DMS79 (cell line): ENCODE measurements around the gene RFWD3.
"Not testable (repeated sequence)": the region's sequence is repeated elsewhere in the genome, so short reads cannot be mapped to it uniquely, and the experiment has no call there.

Source experiments
- DNase-seq: peaks from one replicate; lab custom pipeline; 2025; lab: John Stamatoyannopoulos, UW

RFWD3 gene

GRCh38 chr16:74661064-74661463 is 5.6 kb downstream of the RFWD3 start:
- DNase-seq: no peak

GRCh38 chr16:74660383-74660782 is 6.3 kb downstream of the RFWD3 start:
- no peak for DNase-seq

GRCh38 chr16:74659041-74659440 is 7.6 kb downstream of the RFWD3 start:
- no peak for DNase-seq

- no peak for DNase-seq
These were observed 8.6 kb downstream of the RFWD3 start for GRCh38 chr16:74657870-74658642.

GRCh38 chr16:74654536-74655050 is 12.1 kb downstream of the RFWD3 start:
- DNase-seq: no peak

GRCh38 chr16:74652883-74653282 is 13.8 kb downstream of the RFWD3 start:
- DNase-seq: not testable (repeated sequence)

- DNase-seq: no peak
These were observed 14.4 kb downstream of the RFWD3 start for GRCh38 chr16:74652249-74652648.

- DNase-seq: no peak
These were observed 14.8 kb downstream of the RFWD3 start for GRCh38 chr16:74651841-74652240.

- DNase-seq: no peak
These were observed 15.6 kb downstream of the RFWD3 start for GRCh38 chr16:74650966-74651567.

- DNase-seq: no peak
These were observed 16.7 kb downstream of the RFWD3 start for GRCh38 chr16:74649839-74650504.

GRCh38 chr16:74641969-74642368 is 24.7 kb downstream of the RFWD3 start:
- no peak for DNase-seq

- no peak for DNase-seq
These were observed 28.8 kb downstream of the RFWD3 start for GRCh38 chr16:74637742-74638453.

- no peak for DNase-seq
These were observed 31.4 kb downstream of the RFWD3 start for GRCh38 chr16:74635303-74635702.

- DNase-seq: no peak
These were observed 33.0 kb downstream of the RFWD3 start for GRCh38 chr16:74633686-74634085.

GRCh38 chr16:74627506-74628220 is 39.0 kb downstream of the RFWD3 start:
- DNase-seq: no peak

GRCh38 chr16:74626741-74627416 is 39.8 kb downstream of the RFWD3 start:
- no peak for DNase-seq

- DNase-seq: no peak
These were observed 41.0 kb downstream of the RFWD3 start for GRCh38 chr16:74625500-74626350.

- no peak for DNase-seq
These were observed 42.8 kb downstream of the RFWD3 start for GRCh38 chr16:74623839-74624235.

GRCh38 chr16:74623214-74623838 is 43.4 kb downstream of the RFWD3 start:
- DNase-seq: no peak

GRCh38 chr16:74622005-74622404 is 44.7 kb downstream of the RFWD3 start:
- no peak for DNase-seq
